ENCODE measurements around the gene DDRGK1. TPM values are rescaled to one million over a fixed set of nuclear protein-coding genes. Genes with fewer than 3 reads are reported as not detected.

Gene DDRGK1
- total and polyA plus RNA-seq, 7 donors, result 36.6 to 82.2 (median 49.7) TPM

- intact Hi-C loops (cut with DNase I), result no loop called here
- peak overlapping the region; percentile 81 for H3K4me3 ChIP-seq
Observed at GRCh38 chr20:3175270-3175669, 29.2 kb downstream of the DDRGK1 start.

GRCh38 chr20:3174442-3175261, 29.8 kb downstream of the DDRGK1 start:
- peak in 1 of 4 donors; percentile 48 for ATAC-seq
- Histone ChIP-seq H3K27me3 (ENCODE audit: insufficient read depth in 3 of 3, low read length in 2 of 3) (no peaks in the 10 kb centered on the region), H3K27ac (peak overlapping the region; percentile 79), H3K4me3 (peak overlapping the region; percentile 81), H3K9me3 (no peaks in the 10 kb centered on the region), H3K4me1 (peaks cover 17% of the 10 kb centered on the region), H3K36me3 (ENCODE audit: insufficient read depth in 1 of 2, low read depth in 1 of 2) (peaks cover 0 to 3% of the 10 kb centered on the region in 2 donors)
- TF ChIP-seq CTCF (IDR thresholded peaks at IDR 0.05), result no peak
- intact Hi-C loops (cut with DNase I), result no loop called here
- WGBS, 3 donors, result 21 to 37% (median 32%) methylated on average over 13 of the region's 13 CpGs
- DNase-seq, result no peak

More at GRCh38 chr20:3175270-3175669, 29.2 kb downstream of the DDRGK1 start:
- no peaks in the 10 kb centered on the region for H3K27me3 ChIP-seq (ENCODE audit: insufficient read depth in 3 of 3, low read length in 2 of 3)
- H3K9me3 ChIP-seq, result no peaks in the 10 kb centered on the region
- no peak for TF ChIP-seq CTCF (IDR thresholded peaks at IDR 0.05)
- DNase-seq, result no peak
- 38 to 76% (median 62%) methylated on average over 1 of the region's 1 CpG for WGBS, 3 donors
- H3K36me3 ChIP-seq (ENCODE audit: insufficient read depth in 1 of 2, low read depth in 1 of 2), result peaks cover 0 to 9% of the 10 kb centered on the region in 2 donors
- no peak for ATAC-seq
- peaks cover 17% of the 10 kb centered on the region for H3K4me1 ChIP-seq
- peak overlapping the region; percentile 79 for H3K27ac ChIP-seq

GRCh38 chr20:3173610-3174441, 30.7 kb downstream of the DDRGK1 start:
- peak; percentile 91 to 94 for DNase-seq

More at GRCh38 chr20:3173610-3174441, 30.7 kb downstream of the DDRGK1 start:
- Histone ChIP-seq H3K4me3 (peak overlapping the region; percentile 81), H3K27me3 (ENCODE audit: insufficient read depth in 3 of 3, low read length in 2 of 3) (no peaks in the 10 kb centered on the region), H3K9me3 (no peaks in the 10 kb centered on the region), H3K36me3 (ENCODE audit: insufficient read depth in 1 of 2, low read depth in 1 of 2) (peaks cover 0 to 3% of the 10 kb centered on the region in 2 donors), H3K4me1 (peaks cover 17% of the 10 kb centered on the region), H3K27ac (peak overlapping the region; percentile 79)
- WGBS, 3 donors, result 1% methylated on average over 75 to 84 of the region's 84 CpGs
- ATAC-seq, result peak; percentile 93 to 96 (median 94)
- intact Hi-C loops (cut with DNase I), result no loop called here
- TF ChIP-seq CTCF (IDR thresholded peaks at IDR 0.05), result peak; percentile 32
